Measurements from ENCODE around the gene ZNF132.
"Not testable (repeated sequence)": the region's sequence is repeated elsewhere in the genome, so short reads cannot be mapped to it uniquely, and the experiment has no call there.

Gene ZNF132

DNA sequence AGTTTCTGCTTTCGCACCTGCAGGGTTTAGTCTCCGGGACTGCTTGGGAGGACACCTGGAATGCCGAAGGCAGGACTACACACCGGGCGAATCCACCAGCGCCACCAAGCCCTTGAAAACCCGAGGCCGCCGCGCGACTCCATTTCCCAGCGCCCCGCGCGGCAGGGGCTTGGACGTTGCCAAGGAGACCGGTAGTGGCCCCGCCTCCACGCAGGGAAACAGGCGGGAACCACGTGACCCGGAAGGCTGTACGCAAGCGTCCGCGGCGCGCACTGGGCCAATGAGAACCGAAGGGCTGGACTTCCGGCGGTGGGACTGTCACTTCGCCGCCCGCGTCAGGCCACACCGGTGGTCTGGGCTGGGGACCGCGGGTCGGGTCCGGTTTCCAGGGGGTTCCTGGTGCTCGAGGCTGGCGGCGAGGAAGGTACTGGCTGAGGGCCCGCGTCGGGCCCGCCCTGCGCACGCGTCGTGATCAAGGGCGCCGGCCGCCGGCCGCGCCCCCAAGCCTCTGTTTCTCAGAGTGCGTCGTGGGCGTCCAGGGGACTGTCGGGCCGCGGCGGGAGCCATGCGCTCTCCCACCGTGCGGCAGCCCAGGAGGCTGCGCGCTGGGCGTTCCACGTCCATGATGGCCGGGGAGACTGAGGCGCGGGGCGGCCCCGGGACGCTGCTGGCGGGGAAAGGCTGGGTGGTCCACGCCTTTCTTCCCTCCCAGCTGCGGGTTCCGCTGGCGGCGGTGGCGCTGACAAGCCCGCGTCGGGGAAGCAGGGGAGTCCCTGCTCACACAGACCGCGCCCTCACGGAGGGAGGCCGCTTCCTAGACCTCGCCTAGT is 27.0 kb upstream of the ZNF132 start, which contains the start of gene ZNF324:
Gene ZNF324 (plus strand): TSS at position 321 of the 830 bp plus-strand sequence. CDS start 2,106 bp downstream, outside the sequence.
- DNase-seq = peak; percentile 92 to 94

- no peak for DNase-seq
Measured at GRCh38 chr19:58466089-58466759, 26.3 kb upstream of the ZNF132 start.

DNA sequence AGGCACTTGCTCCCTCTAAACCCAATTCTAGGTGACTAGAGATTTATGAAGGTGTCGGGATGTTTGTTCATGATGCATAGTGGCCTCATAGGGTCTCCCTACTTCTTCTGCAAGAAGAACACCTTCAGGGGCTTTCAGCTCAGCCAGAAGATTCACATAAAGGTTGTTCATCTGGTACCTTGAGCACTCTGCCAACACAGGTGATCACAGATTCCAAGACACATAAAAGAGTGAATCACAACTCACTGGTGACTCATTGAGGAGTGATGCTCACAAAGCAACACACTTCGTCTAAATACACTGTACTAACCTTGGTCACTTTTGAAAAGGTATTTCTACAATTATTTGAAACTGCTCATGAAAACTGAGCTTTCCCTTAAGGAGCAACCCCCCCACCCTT is 20.1 kb upstream of the ZNF132 start:
- no peak for DNase-seq

DNA sequence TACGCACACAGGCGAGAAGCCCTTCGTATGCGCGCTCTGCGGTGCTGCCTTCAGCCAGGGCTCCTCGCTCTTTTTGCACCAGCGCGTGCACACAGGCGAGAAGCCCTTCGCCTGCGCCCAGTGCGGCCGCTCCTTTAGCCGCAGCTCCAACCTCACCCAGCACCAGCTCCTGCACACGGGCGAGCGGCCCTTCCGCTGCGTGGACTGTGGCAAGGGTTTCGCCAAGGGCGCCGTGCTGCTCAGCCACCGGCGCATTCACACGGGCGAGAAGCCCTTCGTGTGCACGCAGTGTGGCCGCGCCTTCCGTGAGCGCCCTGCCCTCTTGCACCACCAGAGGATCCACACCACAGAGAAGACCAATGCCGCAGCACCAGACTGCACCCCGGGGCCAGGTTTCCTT is 16.2 kb upstream of the ZNF132 start:
- no peak for DNase-seq

DNA sequence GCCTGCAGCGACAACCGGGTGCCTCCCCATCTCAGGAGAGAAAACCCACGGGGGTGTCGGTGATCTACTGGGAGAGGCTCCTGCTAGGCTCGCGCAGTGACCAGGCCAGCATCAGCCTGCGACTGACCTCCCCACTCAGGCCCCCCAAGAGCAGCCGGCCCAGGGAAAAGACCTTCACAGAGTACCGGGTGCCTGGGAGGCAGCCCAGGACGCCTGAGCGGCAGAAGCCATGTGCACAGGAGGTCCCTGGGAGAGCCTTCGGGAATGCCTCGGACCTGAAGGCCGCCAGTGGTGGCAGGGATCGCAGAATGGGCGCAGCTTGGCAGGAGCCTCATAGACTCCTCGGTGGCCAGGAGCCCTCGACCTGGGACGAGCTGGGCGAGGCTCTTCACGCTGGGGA is 15.4 kb upstream of the ZNF132 start:
- DNase-seq = no peak

DNA sequence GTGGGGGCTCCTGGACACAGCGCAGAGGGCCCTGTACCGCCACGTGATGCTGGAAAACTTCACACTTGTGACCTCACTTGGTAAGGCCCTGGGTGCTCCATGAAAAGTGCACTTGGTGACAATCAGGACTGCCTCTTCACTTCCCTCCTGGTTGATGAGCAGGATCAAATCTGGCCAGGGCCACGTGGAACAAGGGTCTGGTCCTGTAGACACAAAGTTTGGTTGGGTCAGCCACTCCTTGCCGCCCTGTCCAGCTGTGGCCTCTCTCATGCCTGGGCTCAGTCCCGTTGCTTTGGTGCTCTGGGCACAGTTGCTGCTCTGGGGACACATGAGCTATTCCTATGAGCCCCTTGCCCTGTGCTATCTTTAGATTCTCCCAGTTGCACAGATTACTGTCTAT is 13.8 kb upstream of the ZNF132 start:
- DNase-seq = no peak

DNA sequence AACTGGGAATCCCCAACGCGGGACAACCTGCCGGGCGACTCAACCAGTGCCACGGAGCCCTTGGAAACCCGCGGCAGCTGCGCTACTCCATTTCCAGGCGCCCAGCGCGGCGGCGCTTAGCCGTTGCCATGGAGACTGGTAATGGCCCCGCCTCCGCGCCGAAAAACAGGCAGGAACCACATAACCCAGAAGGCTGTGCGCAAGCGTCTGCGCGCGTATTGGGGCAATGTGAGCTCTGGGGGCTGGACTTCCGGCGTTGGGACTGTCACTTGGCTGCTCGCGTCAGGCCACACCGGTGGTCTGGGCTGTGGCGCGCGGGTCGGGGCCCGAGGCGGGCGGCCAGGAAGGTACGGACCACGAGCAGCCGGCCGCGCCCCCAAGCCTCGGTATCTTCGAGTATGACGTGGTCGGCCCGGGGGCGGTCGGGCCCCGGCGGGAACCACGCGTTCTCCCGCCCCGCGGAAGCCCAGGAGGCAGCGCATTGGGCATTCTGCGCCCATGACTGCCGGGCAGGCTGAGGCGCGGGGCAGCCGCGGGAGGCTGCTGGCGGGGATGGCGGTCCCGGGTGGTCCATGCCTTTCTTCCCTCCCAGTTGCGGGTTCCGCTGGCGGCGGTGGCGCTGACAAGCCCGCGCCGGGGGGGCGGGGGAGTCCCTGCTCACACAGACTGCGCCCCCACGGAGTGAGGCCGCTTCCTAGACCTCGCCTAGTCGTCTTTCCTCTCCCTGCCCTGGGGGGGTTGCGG is 11.6 kb upstream of the ZNF132 start, which contains the start of gene ZNF324B:
Gene ZNF324B (plus strand): TSS at position 265 of the 744 bp plus-strand sequence. CDS start 2,080 bp downstream, outside the sequence.
- DNase-seq = peak; percentile 91

- DNase-seq = no peak
Measured at GRCh38 chr19:58450856-58451357, 11.0 kb upstream of the ZNF132 start.

- not testable (repeated sequence) for DNase-seq
Measured at GRCh38 chr19:58449980-58450379, 10.0 kb upstream of the ZNF132 start.

DNA sequence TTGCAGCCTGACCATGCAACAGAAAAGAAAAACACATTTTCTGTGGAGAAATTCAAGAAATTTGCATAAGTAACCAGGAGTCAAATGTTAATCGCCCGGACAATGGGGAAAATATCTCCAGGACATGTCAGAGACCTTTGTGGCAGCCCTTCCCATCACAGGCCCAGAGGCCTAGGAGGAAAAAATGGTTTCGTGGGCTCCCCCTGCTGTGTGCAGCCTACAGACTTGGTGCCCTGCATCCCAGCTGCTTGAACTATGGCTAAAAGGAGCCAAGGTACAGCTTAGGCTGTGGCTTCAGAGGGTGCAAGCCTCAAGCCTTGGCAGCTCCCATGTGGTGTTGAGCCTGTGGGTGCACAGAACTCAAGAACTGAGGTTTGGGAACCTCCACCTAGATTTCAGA is 8.9 kb upstream of the ZNF132 start:
- DNase-seq = not testable (repeated sequence)

GRCh38 chr19:58442986-58443385 is 3.0 kb upstream of the ZNF132 start:
- not testable (repeated sequence) for DNase-seq

DNA sequence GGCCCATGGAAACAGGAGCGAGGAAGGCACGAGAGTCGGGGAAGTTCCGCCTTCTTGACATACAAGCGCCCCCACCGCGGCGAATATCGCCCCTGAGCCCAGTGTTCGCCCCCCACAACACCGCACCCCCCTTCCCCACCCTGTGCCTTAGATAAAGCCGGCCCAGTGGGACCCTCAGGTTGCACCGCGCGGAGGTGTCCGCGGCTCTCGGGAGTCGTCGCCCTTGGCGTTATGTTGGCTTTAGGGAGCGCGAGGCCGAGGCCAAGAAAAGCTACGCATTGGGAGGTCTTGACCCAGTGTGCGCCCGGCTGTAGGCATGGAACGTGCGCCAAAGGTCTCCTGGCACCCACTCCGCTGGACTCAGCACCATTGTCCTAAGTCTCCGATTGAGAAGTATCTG is 603 bp upstream of the ZNF132 start:
- DNase-seq = no peak

GRCh38 chr19:58434217-58434616 is 5.7 kb downstream of the ZNF132 start:
- DNase-seq = no peak

- DNase-seq = no peak
Measured at GRCh38 chr19:58429745-58430144, 10.2 kb downstream of the ZNF132 start.

- DNase-seq = no peak
Measured at GRCh38 chr19:58428617-58429016, 11.3 kb downstream of the ZNF132 start.

GRCh38 chr19:58417071-58417470 is 22.9 kb downstream of the ZNF132 start:
- DNase-seq = no peak

GRCh38 chr19:58416604-58417003 is 23.3 kb downstream of the ZNF132 start:
- DNase-seq = no peak

DNA sequence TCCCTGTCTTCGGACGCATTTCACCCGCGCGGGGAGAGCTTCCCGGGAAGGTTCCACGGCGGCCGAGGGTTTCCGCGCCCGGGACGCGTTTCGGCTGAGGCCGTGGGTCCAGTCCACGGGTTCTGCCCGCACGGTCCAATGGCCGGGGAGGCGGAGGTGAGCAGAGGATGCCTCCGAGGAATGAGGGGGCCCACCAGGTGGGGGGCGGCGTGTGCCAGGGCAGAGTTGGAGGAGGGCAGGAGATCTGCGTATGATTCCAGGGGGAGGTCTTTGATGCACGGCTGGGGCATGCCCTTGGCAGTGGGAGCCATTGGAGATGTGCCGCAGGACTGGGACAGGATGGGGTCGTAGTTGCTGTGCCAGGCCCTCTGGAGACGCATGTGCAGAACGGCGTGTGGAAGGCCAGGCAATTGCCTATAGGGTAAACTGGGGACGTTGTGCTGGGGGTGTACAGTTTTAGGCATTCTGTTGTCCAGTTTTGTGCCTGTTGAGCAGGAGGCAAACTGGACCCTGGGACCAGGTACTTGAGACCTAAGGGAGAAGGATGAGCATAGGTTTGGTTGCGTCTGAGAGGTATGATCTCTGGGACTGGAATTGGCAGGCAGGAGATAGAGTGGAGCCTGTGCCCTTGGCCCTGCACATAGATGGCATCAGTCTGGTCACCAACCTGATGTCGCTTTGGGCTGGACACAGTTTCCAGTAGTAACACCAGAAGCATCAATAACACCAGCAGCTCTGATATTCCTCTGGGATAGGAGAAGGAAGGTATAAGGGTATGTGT is 30.8 kb downstream of the ZNF132 start:
- peak; percentile 18 to 40 for DNase-seq

GRCh38 chr19:58408152-58409009 is 31.6 kb downstream of the ZNF132 start, which contains the start of gene ZNF584:
TSS of gene ZNF584 (plus strand) at chr19:58408649. CDS start at chr19:58409148, 499 bp downstream.
- DNase-seq = peak; percentile 90 to 91

DNA sequence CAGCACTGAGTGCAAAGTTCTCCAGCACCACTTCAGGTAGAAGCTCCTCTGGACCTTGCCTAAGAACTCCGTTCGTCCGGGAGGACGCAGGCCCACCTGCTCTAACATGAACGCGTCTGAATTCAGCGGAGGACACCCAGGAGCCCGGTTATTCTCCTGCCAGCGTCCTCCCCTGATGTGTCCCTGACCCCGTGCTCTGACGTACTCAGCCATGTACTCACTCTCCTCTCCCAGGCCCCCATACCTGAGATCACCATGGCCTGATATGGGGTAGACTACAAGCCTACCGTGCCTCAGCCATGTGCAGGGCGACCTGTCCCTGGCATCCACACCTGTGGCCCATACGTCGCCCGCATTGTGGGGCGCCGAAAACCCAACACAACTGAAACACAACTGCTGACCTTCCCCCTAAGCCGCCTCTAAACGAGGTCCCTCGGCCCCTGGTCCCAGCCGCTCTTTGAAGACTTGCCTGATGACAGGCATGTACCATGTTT is 32.2 kb downstream of the ZNF132 start:
- peak in 1 of 2 experiments; percentile 41 for DNase-seq
